ENCODE data around the gene EBNA1BP2.

DNA sequence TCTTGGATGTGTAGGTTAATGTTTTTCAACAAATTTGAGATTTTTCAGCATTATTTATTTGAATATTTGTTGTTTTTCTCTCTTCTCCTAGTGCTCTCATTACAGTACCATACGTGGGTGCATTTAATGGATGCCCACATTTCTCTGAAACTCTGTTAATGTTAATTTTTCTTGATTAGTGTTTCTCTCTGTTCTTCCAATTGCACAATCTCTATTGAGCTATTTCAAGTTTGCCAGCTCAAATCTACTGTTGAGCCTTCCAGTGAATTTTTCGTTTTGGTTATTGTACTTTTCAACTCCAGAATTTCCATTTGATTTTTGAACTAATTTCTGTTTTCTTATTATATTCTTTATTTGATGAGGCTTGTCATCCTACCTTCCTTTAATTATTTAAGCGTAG, 31.8 kb upstream of the EBNA1BP2 start:
- TF ChIP-seq, protein P1, sequence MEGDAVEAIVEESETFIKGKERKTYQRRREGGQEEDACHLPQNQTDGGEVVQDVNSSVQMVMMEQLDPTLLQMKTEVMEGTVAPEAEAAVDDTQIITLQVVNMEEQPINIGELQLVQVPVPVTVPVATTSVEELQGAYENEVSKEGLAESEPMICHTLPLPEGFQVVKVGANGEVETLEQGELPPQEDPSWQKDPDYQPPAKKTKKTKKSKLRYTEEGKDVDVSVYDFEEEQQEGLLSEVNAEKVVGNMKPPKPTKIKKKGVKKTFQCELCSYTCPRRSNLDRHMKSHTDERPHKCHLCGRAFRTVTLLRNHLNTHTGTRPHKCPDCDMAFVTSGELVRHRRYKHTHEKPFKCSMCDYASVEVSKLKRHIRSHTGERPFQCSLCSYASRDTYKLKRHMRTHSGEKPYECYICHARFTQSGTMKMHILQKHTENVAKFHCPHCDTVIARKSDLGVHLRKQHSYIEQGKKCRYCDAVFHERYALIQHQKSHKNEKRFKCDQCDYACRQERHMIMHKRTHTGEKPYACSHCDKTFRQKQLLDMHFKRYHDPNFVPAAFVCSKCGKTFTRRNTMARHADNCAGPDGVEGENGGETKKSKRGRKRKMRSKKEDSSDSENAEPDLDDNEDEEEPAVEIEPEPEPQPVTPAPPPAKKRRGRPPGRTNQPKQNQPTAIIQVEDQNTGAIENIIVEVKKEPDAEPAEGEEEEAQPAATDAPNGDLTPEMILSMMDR (conservative IDR thresholded peaks at IDR 0.05) = no peak
- TF ChIP-seq ZFX (IDR thresholded peaks at IDR 0.05) = no peak
